GM18499 (cell line): Measurements from ENCODE around the gene CD8B2.
"Not testable (repeated sequence)": the region's sequence is repeated elsewhere in the genome, so short reads cannot be mapped to it uniquely, and the experiment has no call there.

Experiments
- ATAC-seq: cut with Tn5 transposase; IDR thresholded peaks from one replicate; pipeline ENCODE4 v1.9.1; 2021; ENCODE audit warnings: moderate number of reproducible peaks; ENCODE audit not compliant: insufficient read depth, unreplicated experiment

Gene CD8B2

GRCh38 chr2:106547164-106547903 is 60.2 kb downstream of the CD8B2 start:
- ATAC-seq: no peak

- ATAC-seq: no peak
These were observed 64.4 kb downstream of the CD8B2 start for GRCh38 chr2:106551417-106552130.

- no peak for ATAC-seq
These were observed 65.8 kb downstream of the CD8B2 start for GRCh38 chr2:106552921-106553320.

- ATAC-seq: no peak
These were observed 66.2 kb downstream of the CD8B2 start for GRCh38 chr2:106553321-106553720.

GRCh38 chr2:106554411-106554810 is 67.2 kb downstream of the CD8B2 start:
- no peak for ATAC-seq

GRCh38 chr2:106555053-106555452 is 67.9 kb downstream of the CD8B2 start:
- ATAC-seq: no peak

GRCh38 chr2:106559786-106560185 is 72.6 kb downstream of the CD8B2 start:
- ATAC-seq: not testable (repeated sequence)

- ATAC-seq: no peak
These were observed 73.6 kb downstream of the CD8B2 start for GRCh38 chr2:106560773-106561172.

GRCh38 chr2:106561356-106561755 is 74.2 kb downstream of the CD8B2 start:
- no peak for ATAC-seq

- ATAC-seq: no peak
These were observed 74.6 kb downstream of the CD8B2 start for GRCh38 chr2:106561803-106562202.

GRCh38 chr2:106562268-106563186 is 75.4 kb downstream of the CD8B2 start:
- no peak for ATAC-seq

- ATAC-seq: no peak
These were observed 76.0 kb downstream of the CD8B2 start for GRCh38 chr2:106563195-106563594.

GRCh38 chr2:106565599-106565998 is 78.4 kb downstream of the CD8B2 start:
- ATAC-seq: no peak

GRCh38 chr2:106566050-106566449 is 78.9 kb downstream of the CD8B2 start:
- ATAC-seq: no peak

GRCh38 chr2:106566484-106566883 is 79.3 kb downstream of the CD8B2 start:
- ATAC-seq: not testable (repeated sequence)

- ATAC-seq: no peak
These were observed 83.2 kb downstream of the CD8B2 start for GRCh38 chr2:106570316-106570715.
